Measurements from ENCODE around the gene SH2B3.

GRCh38 chr12:111494676-111495075 is 89.0 kb downstream of the SH2B3 start:
- TF ChIP-seq, protein P1, sequence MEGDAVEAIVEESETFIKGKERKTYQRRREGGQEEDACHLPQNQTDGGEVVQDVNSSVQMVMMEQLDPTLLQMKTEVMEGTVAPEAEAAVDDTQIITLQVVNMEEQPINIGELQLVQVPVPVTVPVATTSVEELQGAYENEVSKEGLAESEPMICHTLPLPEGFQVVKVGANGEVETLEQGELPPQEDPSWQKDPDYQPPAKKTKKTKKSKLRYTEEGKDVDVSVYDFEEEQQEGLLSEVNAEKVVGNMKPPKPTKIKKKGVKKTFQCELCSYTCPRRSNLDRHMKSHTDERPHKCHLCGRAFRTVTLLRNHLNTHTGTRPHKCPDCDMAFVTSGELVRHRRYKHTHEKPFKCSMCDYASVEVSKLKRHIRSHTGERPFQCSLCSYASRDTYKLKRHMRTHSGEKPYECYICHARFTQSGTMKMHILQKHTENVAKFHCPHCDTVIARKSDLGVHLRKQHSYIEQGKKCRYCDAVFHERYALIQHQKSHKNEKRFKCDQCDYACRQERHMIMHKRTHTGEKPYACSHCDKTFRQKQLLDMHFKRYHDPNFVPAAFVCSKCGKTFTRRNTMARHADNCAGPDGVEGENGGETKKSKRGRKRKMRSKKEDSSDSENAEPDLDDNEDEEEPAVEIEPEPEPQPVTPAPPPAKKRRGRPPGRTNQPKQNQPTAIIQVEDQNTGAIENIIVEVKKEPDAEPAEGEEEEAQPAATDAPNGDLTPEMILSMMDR (IDR thresholded peaks at IDR 0.05), result no peak
- TF ChIP-seq POLR2AphosphoS5 (IDR thresholded peaks at IDR 0.05) (no peak), POLR2A (IDR thresholded peaks at IDR 0.05) (no peak)
